Tibial nerve (tissue), 4 donors: ENCODE results near the gene S1PR2.

ENCODE experiments used
- CTCF ChIP-seq, 5 experiments: fragments of 200-600 bp in 3 of 5; fragments of 450-650 bp in 2 of 5; sonication (generic) in 3 of 5; IDR thresholded peaks; one replicate each; pipeline ENCODE4 v1.5.1; 2016 to 2019; ENCODE audit warnings: antibody characterized with exemption in 5 of 5, mild to moderate bottlenecking in 3 of 5, moderate library complexity in 2 of 5
- EP300 ChIP-seq, 2 donors: sonication (generic); formaldehyde crosslinking; IDR thresholded peaks; one replicate each; pipeline ENCODE4 v1.6.1; 2017; ENCODE audit warnings: antibody characterized with exemption in 2 of 2, mild to moderate bottlenecking in 1 of 2
- POLR2A ChIP-seq, 2 donors: fragments of 450-650 bp; IDR thresholded peaks; one replicate each; pipeline ENCODE4 v1.6.1; 2017; ENCODE audit warnings: antibody characterized with exemption in 2 of 2, mild to moderate bottlenecking in 2 of 2, moderate library complexity in 2 of 2

- TF ChIP-seq POLR2A (IDR thresholded peaks at IDR 0.05): no peak
- no peak for TF ChIP-seq CTCF (IDR thresholded peaks at IDR 0.05)
- TF ChIP-seq EP300 (IDR thresholded peaks at IDR 0.05): no peak
These were observed 38.2 kb downstream of the S1PR2 start for GRCh38 chr19:10192922-10193321.
